Heart left ventricle (tissue), 13 donors: Measurements from ENCODE around the gene TADA2A.

Source experiments
- POLR2A ChIP-seq, 2 donors: fragments of 450-650 bp; IDR thresholded peaks; one replicate each; pipeline ENCODE4 v1.6.1; 2017; ENCODE audit warnings: antibody characterized with exemption in 2 of 2, mild to moderate bottlenecking in 2 of 2, moderate library complexity in 2 of 2
- TF ChIP-seq, protein P1 (sequence below), 12 donors: fragments of 200-600 bp; sonication (generic) in 4 of 12; IDR thresholded peaks; one replicate each; pipeline versions ENCODE4 v1.5.0 to v1.8.0; 2018 to 2022; ENCODE audit warnings: antibody characterized with exemption in 12 of 12, mild to moderate bottlenecking in 5 of 12
- donor health status: ischemic (EF 13 %, LVEDD 7.1; RV severe dilation, severe dysfunction).
- donor health status: DM: no; HTN: yes; CAD: no.
- donor health status: DM: no; HTN: no; CAD: no.
- donor health status: ischemic (EF 25% LVEDD 6.9; RV normal size, moderate dysfunction).
- donor health status: ischemic (EF 25% LVEDD 5.7; RV mildly dilated, moderate dysfunction).
- donor health status: ischemic (EF 35%, LVEDD 5.7; RV mildly dilated, moderate dysfunction).
- donor health status: nonischemic (EF 11% LVEDD 7.7; RV severe dilation, severe dysfunction).
- donor health status: DM: yes; HTN: yes; CAD: no.
- donor health status: PGD.
- donor health status: ischemic (EF 29% LVEDD 5.4; RV normal size, mild dysfunction).
- donor health status: nonischemic (EF 23%, LVEDD 6.1; RV moderate dilation, normal function).

GRCh38 chr17:37516127-37516571 is 109.5 kb downstream of the TADA2A start:
- no peak for TF ChIP-seq POLR2A (IDR thresholded peaks at IDR 0.05)
- TF ChIP-seq, protein P1, sequence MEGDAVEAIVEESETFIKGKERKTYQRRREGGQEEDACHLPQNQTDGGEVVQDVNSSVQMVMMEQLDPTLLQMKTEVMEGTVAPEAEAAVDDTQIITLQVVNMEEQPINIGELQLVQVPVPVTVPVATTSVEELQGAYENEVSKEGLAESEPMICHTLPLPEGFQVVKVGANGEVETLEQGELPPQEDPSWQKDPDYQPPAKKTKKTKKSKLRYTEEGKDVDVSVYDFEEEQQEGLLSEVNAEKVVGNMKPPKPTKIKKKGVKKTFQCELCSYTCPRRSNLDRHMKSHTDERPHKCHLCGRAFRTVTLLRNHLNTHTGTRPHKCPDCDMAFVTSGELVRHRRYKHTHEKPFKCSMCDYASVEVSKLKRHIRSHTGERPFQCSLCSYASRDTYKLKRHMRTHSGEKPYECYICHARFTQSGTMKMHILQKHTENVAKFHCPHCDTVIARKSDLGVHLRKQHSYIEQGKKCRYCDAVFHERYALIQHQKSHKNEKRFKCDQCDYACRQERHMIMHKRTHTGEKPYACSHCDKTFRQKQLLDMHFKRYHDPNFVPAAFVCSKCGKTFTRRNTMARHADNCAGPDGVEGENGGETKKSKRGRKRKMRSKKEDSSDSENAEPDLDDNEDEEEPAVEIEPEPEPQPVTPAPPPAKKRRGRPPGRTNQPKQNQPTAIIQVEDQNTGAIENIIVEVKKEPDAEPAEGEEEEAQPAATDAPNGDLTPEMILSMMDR (IDR thresholded peaks at IDR 0.05) = no peak
